HCT116 (cell line): ENCODE measurements around the gene YAP1. TPM values are rescaled to one million over a fixed set of nuclear protein-coding genes. Genes with fewer than 3 reads are reported as not detected.
"Not testable (repeated sequence)": the region's sequence is repeated elsewhere in the genome, so short reads cannot be mapped to it uniquely, and the experiment has no call there.

ENCODE experiments used
- ATAC-seq: fragments of 200-7000 bp; cut with Tn5 transposase; 2 replicates; pipeline ENCODE4 v1.9.1; 2020; ENCODE audit warnings: mild to moderate bottlenecking, moderate library complexity
- BruUV-seq: library from RNA; stranded (reverse); fragments of 400-500 nt; replicated peaks from 2 replicates; lab custom pipeline; 2021; lab: Mats Ljungman, UMichigan
- CTCF ChIA-PET: fragments of 300-600 bp; sonication (Branson Sonifier 250); formaldehyde crosslinking; loops from one replicate; lab custom pipeline; 2021; ENCODE audit warnings: antibody characterized with exemption; lab: Charles Lee
- POLR2A ChIA-PET: fragments of 300-600, 350-600 bp; sonication (Branson Sonifier 250); formaldehyde crosslinking; loops from one replicate; lab custom pipeline; 2021; ENCODE audit warnings: antibody characterized with exemption; lab: Charles Lee
- RAD21 ChIA-PET, 2 experiments: fragments of 300-600 bp; sonication (Branson Sonifier 250); formaldehyde crosslinking; loops; one replicate each; lab custom pipeline; 2023; ENCODE audit warnings: low total read pairs in 2 of 2; ENCODE audit not compliant: uncharacterized antibody in 2 of 2, unreplicated experiment in 2 of 2, low non-redundant PET in 1 of 2; lab: Charles Lee
- DNase-seq: peaks from one replicate; pipeline ENCODE4 v3.0.0-alpha.2; 2010; ENCODE audit warnings: low read depth, low spot score
- H2AFZ ChIP-seq: fragments of 200-600 bp; shearing (Covaris generic), sonication (generic); 2 replicates; pipeline ENCODE4 v1.6.1; 2017; ENCODE audit warnings: low read depth, mixed run types, mixed read lengths, antibody characterized with exemption, low read length; ENCODE audit not compliant: poor library complexity, severe bottlenecking
- H3K27ac ChIP-seq: 2 replicates; pipeline ENCODE4 v1.5.1; 2012; ENCODE audit warnings: low read depth, low read length
- H3K27me3 ChIP-seq: fragments of 200-600 bp; sonication (generic); 2 replicates; pipeline ENCODE4 v1.6.1; 2016; ENCODE audit warnings: mixed run types, low read length, mixed read lengths; ENCODE audit not compliant: insufficient read depth
- H3K36me3 ChIP-seq, 2 experiments: fragments of 200-500 bp in 1 of 2; fragments of 200-600 bp in 1 of 2; sonication (Bioruptor generic) in 1 of 2; sonication (generic) in 1 of 2; 2 replicates each; pipeline versions ENCODE4 v1.5.1 to v1.6.1; 2014 to 2016; ENCODE audit warnings: low read length in 2 of 2, inconsistent platforms in 1 of 2, mixed read lengths in 1 of 2, mixed run types in 1 of 2; ENCODE audit not compliant: insufficient read depth in 2 of 2, control insufficient read depth in 1 of 2
- H3K4me1 ChIP-seq, 2 experiments: fragments of 200-600 bp in 1 of 2; sonication (generic) in 1 of 2; 2 replicates each; pipeline versions ENCODE4 v1.5.1 to v1.6.1; 2012 to 2017; ENCODE audit warnings: low read length in 2 of 2, inconsistent platforms in 1 of 2, mild to moderate bottlenecking in 1 of 2, mixed read lengths in 1 of 2, mixed run types in 1 of 2, moderate library complexity in 1 of 2; ENCODE audit not compliant: insufficient read depth in 2 of 2, control insufficient read depth in 1 of 2
- H3K4me2 ChIP-seq: fragments of 200-600 bp; sonication (generic); 2 replicates; pipeline ENCODE4 v1.6.1; 2017; ENCODE audit warnings: mixed run types, low read length, mixed read lengths
- H3K4me3 ChIP-seq, 2 experiments: fragments of 200-600 bp in 1 of 2; sonication (generic) in 1 of 2; replicated peaks in 1 of 2; 2 replicates each; pipeline ENCODE4 v1.5.1; 2011 to 2016; ENCODE audit warnings: low read length in 2 of 2, control low read depth in 1 of 2, low read depth in 1 of 2, mild to moderate bottlenecking in 1 of 2, mixed read lengths in 1 of 2, mixed run types in 1 of 2
- H3K79me2 ChIP-seq: fragments of 200-600 bp; sonication (generic); 2 replicates; pipeline ENCODE4 v1.6.1; 2017; ENCODE audit warnings: mild to moderate bottlenecking, mixed run types, low read length, moderate library complexity, mixed read lengths; ENCODE audit not compliant: insufficient read depth
- H3K9ac ChIP-seq: fragments of 200-600 bp; sonication (generic); 2 replicates; pipeline ENCODE4 v1.6.1; 2016; ENCODE audit warnings: low read length, mixed read lengths
- H3K9me2 ChIP-seq: fragments of 200-600 bp; sonication (generic), shearing (Covaris generic); 2 replicates; pipeline ENCODE4 v1.6.1; 2017; ENCODE audit warnings: mixed run types, mild to moderate bottlenecking, moderate library complexity; ENCODE audit not compliant: insufficient read depth
- H3K9me3 ChIP-seq, 2 experiments: fragments of 200-500 bp in 1 of 2; fragments of 200-600 bp in 1 of 2; sonication (Bioruptor generic) in 1 of 2; sonication (generic) in 1 of 2; 2 replicates each; pipeline ENCODE4 v1.6.1; 2014 to 2017; ENCODE audit warnings: low read length in 2 of 2, mixed read lengths in 2 of 2, inconsistent platforms in 1 of 2, low read depth in 1 of 2, mild to moderate bottlenecking in 1 of 2, mixed run types in 1 of 2, moderate library complexity in 1 of 2; ENCODE audit not compliant: control insufficient read depth in 1 of 2, insufficient read depth in 1 of 2
- H4K20me1 ChIP-seq: fragments of 200-600 bp; sonication (generic), shearing (Covaris generic); 2 replicates; pipeline ENCODE4 v1.6.1; 2017; ENCODE audit warnings: mixed run types, mild to moderate bottlenecking, moderate library complexity; ENCODE audit not compliant: insufficient read depth
- CBX3 ChIP-seq: IDR thresholded peaks from 2 replicates; pipeline ENCODE4 v1.6.1; 2012; ENCODE audit warnings: low read depth
- CEBPB ChIP-seq: IDR thresholded peaks from 2 replicates; pipeline ENCODE4 v1.6.1; 2012; ENCODE audit warnings: low read depth
- EGR1 ChIP-seq: IDR thresholded peaks from 2 replicates; pipeline ENCODE4 v1.6.1; 2012; ENCODE audit warnings: low read depth
- ELF1 ChIP-seq: IDR thresholded peaks from 2 replicates; pipeline ENCODE4 v1.6.1; 2012; ENCODE audit warnings: low read depth, borderline replicate concordance
- EZH2 ChIP-seq: fragments of 200-600 bp; sonication (generic); IDR thresholded peaks from 2 replicates; pipeline ENCODE4 v1.6.1; 2017; ENCODE audit warnings: antibody characterized with exemption, mixed run types
- EZH2phosphoT487 ChIP-seq: fragments of 200-600 bp; IDR thresholded peaks from 2 replicates; pipeline ENCODE4 v1.6.1; 2018; ENCODE audit warnings: antibody characterized with exemption, borderline replicate concordance
- FOSL1 ChIP-seq: IDR thresholded peaks from 2 replicates; pipeline ENCODE4 v1.6.1; 2012; ENCODE audit warnings: low read depth
- POLR2A ChIP-seq: IDR thresholded peaks from 2 replicates; pipeline ENCODE4 v1.7.0; 2011; ENCODE audit warnings: borderline replicate concordance; ENCODE audit not compliant: insufficient read depth, insufficient read length; ENCODE audit errors: extremely low read depth
- POLR2AphosphoS5 ChIP-seq: IDR thresholded peaks from 2 replicates; pipeline ENCODE4 v1.6.1; 2011; ENCODE audit warnings: mild to moderate bottlenecking, low read depth, low read length, moderate library complexity
- RAD21 ChIP-seq: IDR thresholded peaks from 2 replicates; pipeline ENCODE4 v1.6.1; 2012; ENCODE audit warnings: low read depth, mild to moderate bottlenecking
- SIN3A ChIP-seq: IDR thresholded peaks from 2 replicates; pipeline ENCODE4 v1.6.1; 2012; ENCODE audit warnings: low read depth
- SP1 ChIP-seq: IDR thresholded peaks from 2 replicates; pipeline ENCODE4 v1.6.1; 2012; ENCODE audit warnings: low read depth
- SRF ChIP-seq: IDR thresholded peaks from 2 replicates; pipeline ENCODE4 v1.6.1; 2012; ENCODE audit warnings: low read depth
- ZFX ChIP-seq: fragments of 450-650 bp; IDR thresholded peaks from 2 replicates; pipeline ENCODE4 v1.6.1; 2017
- ZNF274 ChIP-seq: fragments of 200-500 bp; sonication (Bioruptor generic); IDR thresholded peaks from 2 replicates; pipeline ENCODE4 v1.6.1; 2014; ENCODE audit warnings: mild to moderate bottlenecking, low read depth, low read length, inconsistent platforms
- intact Hi-C: fragments of 100-400 bp; cut with micrococcal nuclease; formaldehyde crosslinking; loops from 2 replicates; pipeline ENCODE4 v1.10.0; 2022
- total RNA-seq: library from RNA; stranded (reverse); gene quantifications from one replicate; pipeline ENCODE4 v1.2.1, GENCODE V29; 2021; ENCODE audit not compliant: unreplicated experiment
- TF ChIP-seq, protein P1 (sequence below): IDR thresholded peaks from 2 replicates; pipeline ENCODE4 v1.6.1; 2011; ENCODE audit warnings: mild to moderate bottlenecking, low read length, moderate library complexity; ENCODE audit not compliant: insufficient replicate concordance; ENCODE audit errors: extremely low read depth
- TF ChIP-seq, protein P2 (sequence below), 3 experiments: fragments of 200-600 bp in 1 of 3; sonication (generic) in 1 of 3; IDR thresholded peaks in 2 of 3; conservative IDR thresholded peaks in 1 of 3; 2 replicates each; pipeline ENCODE4 v1.5.1; 2012 to 2017; ENCODE audit warnings: low read depth in 2 of 3, low read length in 2 of 3, antibody characterized with exemption in 1 of 3, borderline replicate concordance in 1 of 3, control low read depth in 1 of 3, mild to moderate bottlenecking in 1 of 3, mixed read lengths in 1 of 3, mixed run types in 1 of 3, moderate library complexity in 1 of 3; ENCODE audit not compliant: insufficient read depth in 1 of 3
- TF ChIP-seq, protein P3 (sequence below): IDR thresholded peaks from 2 replicates; pipeline ENCODE4 v1.6.1; 2012

YAP1 gene
- total RNA-seq, 1 experiment from 2014 or later: 88.6 TPM

DNA sequence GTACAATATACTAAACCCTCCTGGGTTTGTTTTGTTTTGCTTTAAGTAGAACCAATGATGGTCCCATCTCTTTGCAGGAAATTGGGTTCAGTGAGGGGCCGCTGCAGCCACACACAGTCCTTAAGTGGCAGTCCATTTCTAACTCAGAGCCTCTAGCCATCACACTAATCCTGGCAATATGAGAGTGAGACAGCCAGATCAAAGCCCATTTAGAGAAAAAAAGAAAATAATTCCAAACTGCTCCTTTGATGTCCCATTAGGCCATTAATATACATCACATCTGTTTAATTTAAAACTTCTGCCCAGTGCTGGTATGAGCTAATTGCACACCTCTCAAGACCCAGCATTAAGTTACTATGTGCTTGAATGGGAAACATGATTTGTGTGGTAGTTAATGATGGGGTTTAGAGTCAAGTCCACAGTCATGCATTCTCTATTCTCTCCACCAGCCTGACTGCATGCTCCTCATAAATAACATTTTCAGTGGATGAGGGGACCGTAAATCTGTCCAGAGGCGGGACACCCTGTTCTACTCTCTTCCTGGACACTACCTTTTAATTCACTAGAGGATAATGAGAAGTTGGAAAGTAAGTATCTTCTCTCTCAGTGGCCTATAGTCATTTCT, 153.2 kb downstream of the YAP1 start:
- no peaks in the 10 kb centered on the region for H3K9me3 ChIP-seq
- no peaks in the 10 kb centered on the region for H4K20me1 ChIP-seq
- no peak for DNase-seq
- peaks cover 11 to 15% of the 10 kb centered on the region in 2 experiments for H3K4me1 ChIP-seq
- no peaks in the 10 kb centered on the region for H3K36me3 ChIP-seq
- H3K9ac ChIP-seq: no peak overlapping the region
- H2AFZ ChIP-seq: no peak overlapping the region
- no TSS peak for BruUV-seq
- H3K4me3 ChIP-seq: no peak overlapping the region
- ChIA-PET POLR2A (no interaction called here), RAD21 (no interaction called here), CTCF (interaction anchor here (1.2 kb wide), 1 partner anchor 10 kb away, joined by 6 read pairs; no protein-coding TSS in a partner anchor)
- no peak overlapping the region for H3K27ac ChIP-seq
- no peak overlapping the region for H3K4me2 ChIP-seq
- no peaks in the 10 kb centered on the region for H3K27me3 ChIP-seq
- TF ChIP-seq CEBPB (no peak), EGR1 (no peak), CBX3 (no peak), ZFX (no peak), SIN3A (no peak), ZNF274 (no peak), ELF1 (no peak), POLR2A (no peak), SP1 (no peak), EZH2 (no peak), EZH2phosphoT487 (no peak), SRF (no peak), POLR2AphosphoS5 (no peak), RAD21 (no peak), FOSL1 (no peak)
- TF ChIP-seq, protein P1, sequence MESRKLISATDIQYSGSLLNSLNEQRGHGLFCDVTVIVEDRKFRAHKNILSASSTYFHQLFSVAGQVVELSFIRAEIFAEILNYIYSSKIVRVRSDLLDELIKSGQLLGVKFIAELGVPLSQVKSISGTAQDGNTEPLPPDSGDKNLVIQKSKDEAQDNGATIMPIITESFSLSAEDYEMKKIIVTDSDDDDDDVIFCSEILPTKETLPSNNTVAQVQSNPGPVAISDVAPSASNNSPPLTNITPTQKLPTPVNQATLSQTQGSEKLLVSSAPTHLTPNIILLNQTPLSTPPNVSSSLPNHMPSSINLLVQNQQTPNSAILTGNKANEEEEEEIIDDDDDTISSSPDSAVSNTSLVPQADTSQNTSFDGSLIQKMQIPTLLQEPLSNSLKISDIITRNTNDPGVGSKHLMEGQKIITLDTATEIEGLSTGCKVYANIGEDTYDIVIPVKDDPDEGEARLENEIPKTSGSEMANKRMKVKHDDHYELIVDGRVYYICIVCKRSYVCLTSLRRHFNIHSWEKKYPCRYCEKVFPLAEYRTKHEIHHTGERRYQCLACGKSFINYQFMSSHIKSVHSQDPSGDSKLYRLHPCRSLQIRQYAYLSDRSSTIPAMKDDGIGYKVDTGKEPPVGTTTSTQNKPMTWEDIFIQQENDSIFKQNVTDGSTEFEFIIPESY: no peak
- TF ChIP-seq, protein P2, sequence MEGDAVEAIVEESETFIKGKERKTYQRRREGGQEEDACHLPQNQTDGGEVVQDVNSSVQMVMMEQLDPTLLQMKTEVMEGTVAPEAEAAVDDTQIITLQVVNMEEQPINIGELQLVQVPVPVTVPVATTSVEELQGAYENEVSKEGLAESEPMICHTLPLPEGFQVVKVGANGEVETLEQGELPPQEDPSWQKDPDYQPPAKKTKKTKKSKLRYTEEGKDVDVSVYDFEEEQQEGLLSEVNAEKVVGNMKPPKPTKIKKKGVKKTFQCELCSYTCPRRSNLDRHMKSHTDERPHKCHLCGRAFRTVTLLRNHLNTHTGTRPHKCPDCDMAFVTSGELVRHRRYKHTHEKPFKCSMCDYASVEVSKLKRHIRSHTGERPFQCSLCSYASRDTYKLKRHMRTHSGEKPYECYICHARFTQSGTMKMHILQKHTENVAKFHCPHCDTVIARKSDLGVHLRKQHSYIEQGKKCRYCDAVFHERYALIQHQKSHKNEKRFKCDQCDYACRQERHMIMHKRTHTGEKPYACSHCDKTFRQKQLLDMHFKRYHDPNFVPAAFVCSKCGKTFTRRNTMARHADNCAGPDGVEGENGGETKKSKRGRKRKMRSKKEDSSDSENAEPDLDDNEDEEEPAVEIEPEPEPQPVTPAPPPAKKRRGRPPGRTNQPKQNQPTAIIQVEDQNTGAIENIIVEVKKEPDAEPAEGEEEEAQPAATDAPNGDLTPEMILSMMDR (IDR thresholded peaks at IDR 0.05 in 2 of 3, conservative IDR thresholded peaks at IDR 0.05 in 1 of 3; ENCODE audit: borderline replicate concordance in 1 of 3, insufficient read depth in 1 of 3, low read depth in 2 of 3, low read length in 2 of 3): no peak
- TF ChIP-seq, protein P3, sequence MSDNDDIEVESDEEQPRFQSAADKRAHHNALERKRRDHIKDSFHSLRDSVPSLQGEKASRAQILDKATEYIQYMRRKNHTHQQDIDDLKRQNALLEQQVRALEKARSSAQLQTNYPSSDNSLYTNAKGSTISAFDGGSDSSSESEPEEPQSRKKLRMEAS: no peak
- no peak for ATAC-seq
- no peaks in the 10 kb centered on the region for H3K79me2 ChIP-seq
- H3K9me2 ChIP-seq: no peaks in the 10 kb centered on the region
- intact Hi-C loops: no loop called here

DNA sequence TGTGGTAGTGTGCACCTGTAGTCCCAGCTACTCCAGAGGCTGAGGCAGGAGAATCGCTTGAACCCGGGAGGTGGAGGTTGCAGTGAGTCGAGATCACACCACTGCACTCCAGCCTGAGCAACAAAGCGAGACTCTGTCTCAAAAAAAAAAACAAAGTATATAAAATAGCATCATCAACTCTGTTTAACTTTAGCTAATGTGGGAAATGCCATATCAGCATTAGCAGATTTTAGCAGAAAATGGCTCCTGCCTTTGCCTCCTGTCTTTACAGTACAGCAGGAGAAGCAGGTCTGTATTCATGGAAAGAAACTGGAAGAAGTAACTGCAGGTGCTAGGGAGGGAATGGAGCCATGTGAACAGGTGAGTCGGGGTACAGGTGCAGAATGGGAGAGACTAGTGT, 154.5 kb downstream of the YAP1 start:
- H3K79me2 ChIP-seq, POLR2A ChIA-PET, H3K4me3 ChIP-seq, H3K4me2 ChIP-seq, DNase-seq, H3K27me3 ChIP-seq, BruUV-seq, ATAC-seq, H3K36me3 ChIP-seq, H3K9me3 ChIP-seq, H3K27ac ChIP-seq, H2AFZ ChIP-seq, RAD21 ChIA-PET, H4K20me1 ChIP-seq, H3K9me2 ChIP-seq, H3K9ac ChIP-seq: not testable (repeated sequence)
- CTCF ChIA-PET: interaction anchor here (1.2 kb wide), 1 partner anchor 11 kb away, joined by 6 read pairs; no protein-coding TSS in a partner anchor
- intact Hi-C loops: loop anchor here (5.0 kb wide), 2 partner anchors 152 to 252 kb away; partner anchors contain the start of gene YAP1
- peaks cover 17 to 25% of the 10 kb centered on the region in 2 experiments for H3K4me1 ChIP-seq
